ENCODE results near the gene CHST1. TPM values are rescaled to one million over a fixed set of nuclear protein-coding genes. Genes with fewer than 3 reads are reported as not detected.

CHST1 gene
- total RNA-seq, 1 donor from 2014 or later: not detected

DNA sequence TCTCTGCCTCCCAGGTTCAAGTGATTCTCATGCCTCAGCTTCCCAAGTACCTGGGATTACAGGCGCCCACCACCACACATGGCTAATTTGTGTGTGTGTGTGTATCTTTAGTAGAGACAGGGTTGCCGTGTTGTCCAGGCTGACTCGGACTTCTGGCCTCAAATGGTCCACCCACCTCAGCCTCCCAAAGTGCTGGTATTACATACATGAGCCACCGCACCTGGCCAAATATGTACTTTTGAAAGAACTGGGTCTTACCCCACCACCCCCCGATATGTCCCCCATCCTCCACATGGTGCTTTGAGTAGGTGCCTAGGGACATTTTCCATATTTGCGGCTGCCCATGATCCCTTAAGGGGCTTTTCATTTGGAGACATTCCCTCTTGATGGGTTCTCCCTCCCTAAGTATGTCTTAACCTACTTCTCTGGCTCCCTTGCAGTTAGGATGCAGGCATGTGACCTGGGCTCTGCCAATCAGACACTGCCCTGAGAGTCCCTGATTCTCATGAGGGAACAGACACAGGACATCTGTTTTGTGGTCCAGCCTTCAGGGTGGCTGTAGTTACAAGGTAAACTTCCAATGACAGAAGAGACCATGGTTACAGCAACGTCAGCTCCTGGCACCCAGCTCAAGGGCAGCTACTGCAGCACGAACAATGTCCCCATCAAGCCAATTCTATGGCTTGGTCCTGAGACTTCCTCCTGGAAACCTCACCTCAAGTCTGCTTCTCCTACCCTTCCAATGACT lies 48.4 kb downstream of the CHST1 start:
- peaks cover 5% of the 10 kb centered on the region for H3K9me3 Mint-ChIP-seq
- no peak overlapping the region for H3K27ac Mint-ChIP-seq
- no peak for ATAC-seq (ENCODE audit: low read depth)
- intact Hi-C loops (cut with micrococcal nuclease): no loop called here
- no peaks in the 10 kb centered on the region for H3K36me3 Mint-ChIP-seq (ENCODE audit: low read depth)
- ChIA-PET CTCF (no interaction called here), POLR2A (no interaction called here)
- H3K4me1 Mint-ChIP-seq: no peaks in the 10 kb centered on the region
- H3K27me3 Mint-ChIP-seq: peaks cover 5% of the 10 kb centered on the region
- TF ChIP-seq, protein P1, sequence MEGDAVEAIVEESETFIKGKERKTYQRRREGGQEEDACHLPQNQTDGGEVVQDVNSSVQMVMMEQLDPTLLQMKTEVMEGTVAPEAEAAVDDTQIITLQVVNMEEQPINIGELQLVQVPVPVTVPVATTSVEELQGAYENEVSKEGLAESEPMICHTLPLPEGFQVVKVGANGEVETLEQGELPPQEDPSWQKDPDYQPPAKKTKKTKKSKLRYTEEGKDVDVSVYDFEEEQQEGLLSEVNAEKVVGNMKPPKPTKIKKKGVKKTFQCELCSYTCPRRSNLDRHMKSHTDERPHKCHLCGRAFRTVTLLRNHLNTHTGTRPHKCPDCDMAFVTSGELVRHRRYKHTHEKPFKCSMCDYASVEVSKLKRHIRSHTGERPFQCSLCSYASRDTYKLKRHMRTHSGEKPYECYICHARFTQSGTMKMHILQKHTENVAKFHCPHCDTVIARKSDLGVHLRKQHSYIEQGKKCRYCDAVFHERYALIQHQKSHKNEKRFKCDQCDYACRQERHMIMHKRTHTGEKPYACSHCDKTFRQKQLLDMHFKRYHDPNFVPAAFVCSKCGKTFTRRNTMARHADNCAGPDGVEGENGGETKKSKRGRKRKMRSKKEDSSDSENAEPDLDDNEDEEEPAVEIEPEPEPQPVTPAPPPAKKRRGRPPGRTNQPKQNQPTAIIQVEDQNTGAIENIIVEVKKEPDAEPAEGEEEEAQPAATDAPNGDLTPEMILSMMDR (IDR thresholded peaks at IDR 0.05): no peak
- H3K4me3 Mint-ChIP-seq: no peak overlapping the region
- DNase-seq: no peak

DNA sequence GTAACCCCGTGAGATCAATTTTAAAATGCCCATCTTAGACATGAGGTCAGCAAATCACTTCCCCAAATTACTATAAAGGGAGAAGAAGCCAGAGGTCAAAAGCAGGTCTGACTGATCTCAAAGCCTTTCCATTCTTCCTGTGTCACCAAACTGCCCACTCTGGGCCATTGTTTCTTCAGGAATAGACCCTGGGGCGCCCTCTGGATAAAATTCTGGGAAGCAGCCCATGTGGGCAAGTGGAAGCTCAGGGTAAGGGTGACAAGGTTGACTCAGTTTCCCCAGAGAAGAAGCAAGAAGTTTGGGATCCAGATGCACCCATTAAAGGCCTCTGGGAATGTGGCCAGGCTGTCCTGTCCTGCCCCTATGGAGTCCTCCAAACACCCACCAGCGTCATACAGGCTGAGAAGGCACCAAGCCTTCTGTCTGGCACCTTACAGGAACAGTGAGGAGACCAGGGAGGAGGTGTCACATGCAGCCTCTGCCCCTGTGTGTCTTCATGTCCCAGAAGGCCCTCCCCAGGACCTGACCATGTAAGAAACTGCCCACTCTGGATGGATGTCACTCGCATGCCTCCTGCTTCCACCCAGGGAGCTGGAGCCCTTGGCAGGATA lies 50.1 kb downstream of the CHST1 start:
- TF ChIP-seq, protein P1 (IDR thresholded peaks at IDR 0.05): no peak
- peaks cover 2% of the 10 kb centered on the region for H3K9me3 Mint-ChIP-seq
- DNase-seq (no peak), ATAC-seq (ENCODE audit: low read depth) (no peak)
- POLR2A ChIA-PET: no interaction called here
- H3K27ac Mint-ChIP-seq: no peak overlapping the region
- H3K4me1 Mint-ChIP-seq: no peaks in the 10 kb centered on the region
- peaks cover 8% of the 10 kb centered on the region for H3K27me3 Mint-ChIP-seq
- intact Hi-C loops (cut with micrococcal nuclease): no loop called here
- no peak overlapping the region for H3K4me3 Mint-ChIP-seq
- CTCF ChIA-PET: no interaction called here
- no peaks in the 10 kb centered on the region for H3K36me3 Mint-ChIP-seq (ENCODE audit: low read depth)

DNA sequence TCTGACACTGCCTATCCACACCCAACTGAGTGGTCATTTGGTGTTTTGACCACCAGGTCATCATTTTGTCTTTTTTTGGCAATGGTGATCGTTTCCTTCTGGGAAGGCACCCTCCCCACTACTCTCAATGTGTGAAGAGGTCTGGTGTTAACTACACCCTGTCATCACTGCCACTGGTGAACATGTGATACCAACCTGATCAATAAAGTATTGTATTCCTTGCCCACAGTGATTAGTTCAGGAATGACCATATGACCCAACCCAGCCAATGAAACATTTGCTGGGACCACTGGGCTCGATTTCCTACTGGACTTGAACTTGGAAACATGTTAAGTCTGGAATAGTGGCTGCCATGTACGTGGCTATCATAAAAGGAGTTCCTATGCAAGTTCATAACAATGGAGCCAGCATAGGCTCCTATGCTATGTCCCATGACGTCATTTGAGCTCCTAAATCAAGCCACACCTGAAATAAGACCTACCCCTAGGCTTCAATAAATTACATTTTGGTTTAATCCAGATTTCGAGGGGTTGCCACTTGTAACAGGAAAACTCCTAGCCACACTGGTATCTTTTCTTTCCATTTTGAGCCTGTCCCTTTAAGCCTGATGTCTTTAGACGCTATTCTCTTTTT lies 51.1 kb downstream of the CHST1 start:
- CTCF ChIA-PET: no interaction called here
- no peaks in the 10 kb centered on the region for H3K36me3 Mint-ChIP-seq (ENCODE audit: low read depth)

DNA sequence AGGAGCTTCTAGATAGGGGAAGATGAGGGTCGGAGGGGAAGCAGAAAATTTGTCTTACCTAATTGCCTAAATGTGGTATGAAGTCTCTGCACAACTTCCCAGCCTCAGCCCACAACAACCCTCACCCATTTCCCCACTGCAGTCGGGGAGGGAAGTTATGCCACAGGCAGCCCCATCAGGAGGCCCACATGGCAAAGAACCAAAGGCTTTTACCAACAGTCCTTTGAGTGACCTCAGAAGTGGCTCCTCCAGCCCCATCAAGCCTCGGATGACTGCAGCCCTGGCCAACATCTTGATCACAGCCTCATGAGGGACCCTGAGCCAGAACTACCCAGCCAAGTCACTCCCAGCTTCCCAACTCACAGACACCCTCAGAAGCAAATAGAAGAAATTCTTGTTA lies 54.8 kb downstream of the CHST1 start:
- no peaks in the 10 kb centered on the region for H3K9me3 Mint-ChIP-seq
- H3K4me1 Mint-ChIP-seq: no peaks in the 10 kb centered on the region
- DNase-seq (no peak), ATAC-seq (ENCODE audit: low read depth) (no peak)
- H3K27me3 Mint-ChIP-seq: peaks cover 10% of the 10 kb centered on the region
- H3K36me3 Mint-ChIP-seq (ENCODE audit: low read depth): no peaks in the 10 kb centered on the region
- TF ChIP-seq, protein P1 (IDR thresholded peaks at IDR 0.05): no peak
- ChIA-PET POLR2A (no interaction called here), CTCF (no interaction called here)
- intact Hi-C loops (cut with micrococcal nuclease): no loop called here
- H3K27ac Mint-ChIP-seq: no peak overlapping the region
- H3K4me3 Mint-ChIP-seq: no peak overlapping the region

More for the DNA sequence above, 51.1 kb downstream of the CHST1 start:
- POLR2A ChIA-PET: no interaction called here
- TF ChIP-seq, protein P1 (IDR thresholded peaks at IDR 0.05): no peak
- Mint-ChIP-seq H3K9me3 (no peaks in the 10 kb centered on the region), H3K27ac (no peak overlapping the region), H3K27me3 (peaks cover 7% of the 10 kb centered on the region), H3K4me1 (no peaks in the 10 kb centered on the region), H3K4me3 (no peak overlapping the region)
- DNase-seq: no peak
- intact Hi-C loops (cut with micrococcal nuclease): no loop called here
- ATAC-seq (ENCODE audit: low read depth): no peak

DNA sequence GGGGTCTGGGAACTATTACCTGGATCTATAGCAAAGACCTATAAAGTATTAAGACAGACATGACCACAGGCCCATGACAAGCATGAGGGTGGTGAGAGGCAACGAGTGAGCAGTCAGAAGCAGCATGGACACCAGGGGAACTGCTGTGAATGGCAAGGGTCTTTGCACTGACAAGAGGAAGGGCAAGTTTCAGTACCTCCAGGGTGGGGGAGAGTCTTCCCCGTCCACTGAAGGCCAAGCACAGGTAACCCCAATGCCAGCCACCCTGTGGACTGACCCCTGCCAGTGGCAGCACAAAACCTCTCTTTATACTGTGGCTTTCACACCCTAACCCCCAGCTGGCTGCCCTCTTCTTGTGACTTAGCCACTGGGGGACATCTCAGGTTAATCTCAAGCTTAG lies 55.5 kb downstream of the CHST1 start:
- intact Hi-C loops (cut with micrococcal nuclease): no loop called here
- TF ChIP-seq, protein P1 (IDR thresholded peaks at IDR 0.05): no peak
- DNase-seq (no peak), ATAC-seq (ENCODE audit: low read depth) (no peak)
- H3K4me1 Mint-ChIP-seq: no peaks in the 10 kb centered on the region
- no peak overlapping the region for H3K27ac Mint-ChIP-seq
- H3K9me3 Mint-ChIP-seq: no peaks in the 10 kb centered on the region
- H3K36me3 Mint-ChIP-seq (ENCODE audit: low read depth): no peaks in the 10 kb centered on the region
- ChIA-PET POLR2A (no interaction called here), CTCF (no interaction called here)
- no peak overlapping the region for H3K4me3 Mint-ChIP-seq
- peaks cover 14% of the 10 kb centered on the region for H3K27me3 Mint-ChIP-seq
